Measurements from ENCODE around the gene TBC1D2.

- TF ChIP-seq POLR2A (IDR thresholded peaks at IDR 0.05; ENCODE audit: low read length) (no peak), CTCF (IDR thresholded peaks at IDR 0.05) (no peak), RFX5 (IDR thresholded peaks at IDR 0.05) (no peak), HOXA7 (CRISPR knock-in tag; IDR thresholded peaks at IDR 0.05) (no peak), CHD2 (IDR thresholded peaks at IDR 0.05; ENCODE audit: low read length, partially characterized antibody) (no peak), MAZ (IDR thresholded peaks at IDR 0.05; ENCODE audit: borderline replicate concordance, low read depth, low read length) (no peak), KDM1A (IDR thresholded peaks at IDR 0.05; ENCODE audit: low read depth) (no peak), CHD4 (IDR thresholded peaks at IDR 0.05; ENCODE audit: borderline replicate concordance) (no peak), HMGXB4 (CRISPR knock-in tag; IDR thresholded peaks at IDR 0.05; ENCODE audit: borderline replicate concordance) (no peak)
These were observed 74.5 kb downstream of the TBC1D2 start for GRCh38 chr9:98180996-98181395.

All from A549 (cell line).